ENCODE results near the gene RAB14.
"Not testable (repeated sequence)": the region's sequence is repeated elsewhere in the genome, so short reads cannot be mapped to it uniquely, and the experiment has no call there.

RAB14 gene

DNA sequence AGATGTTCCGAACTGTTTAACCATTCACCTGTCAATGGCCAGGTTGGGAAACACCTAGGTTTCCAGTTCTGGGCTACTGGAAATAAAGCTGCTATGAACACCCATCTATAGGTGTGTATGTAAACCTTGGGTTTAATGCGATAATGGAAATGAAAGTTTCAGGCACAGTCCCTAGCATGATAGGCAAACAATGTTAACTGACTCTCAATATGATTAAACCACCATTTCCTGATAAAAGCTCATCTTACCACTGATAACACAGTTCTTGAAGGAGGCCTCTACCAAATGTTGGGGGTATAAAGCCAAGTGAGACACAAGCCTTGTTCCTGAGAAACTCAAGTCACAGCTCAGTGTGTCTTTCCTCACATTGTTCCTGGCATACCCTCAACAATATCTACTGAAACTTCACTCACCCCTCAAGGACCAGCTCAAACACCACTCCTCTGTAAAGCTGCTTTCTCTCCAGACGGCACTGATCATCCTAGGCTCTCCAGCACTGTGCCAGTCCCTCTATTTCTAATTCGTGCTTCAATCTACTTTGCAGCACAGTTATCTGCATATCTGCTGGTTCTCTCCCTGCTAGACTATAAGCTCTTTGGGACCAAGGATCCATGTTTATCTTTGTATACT is 15.8 kb downstream of the RAB14 start:
- H3K27me3 ChIP-seq (ENCODE audit: insufficient read depth, low read length): no peaks in the 10 kb centered on the region
- no peak overlapping the region for H3K27ac ChIP-seq (ENCODE audit: low read length)
- H3K9ac ChIP-seq (ENCODE audit: low read depth, low read length): no peak overlapping the region
- H3K4me3 ChIP-seq (ENCODE audit: low read length): no peak overlapping the region
- no peaks in the 10 kb centered on the region for H3K4me1 ChIP-seq (ENCODE audit: insufficient read depth, low read length)
- H3K36me3 ChIP-seq (ENCODE audit: insufficient read depth, low read depth, low read length): peaks cover 50% of the 10 kb centered on the region
- H3K9me3 ChIP-seq (ENCODE audit: insufficient read depth, low read depth, low read length): no peaks in the 10 kb centered on the region

GRCh38 chr9:121185178-121185745 is 16.4 kb downstream of the RAB14 start:
- no peak overlapping the region for H3K9ac ChIP-seq (ENCODE audit: low read depth, low read length)
- peaks cover 57% of the 10 kb centered on the region for H3K36me3 ChIP-seq (ENCODE audit: insufficient read depth, low read depth, low read length)
- H3K9me3 ChIP-seq (ENCODE audit: insufficient read depth, low read depth, low read length): no peaks in the 10 kb centered on the region
- no peak overlapping the region for H3K27ac ChIP-seq (ENCODE audit: low read length)
- no peak overlapping the region for H3K4me3 ChIP-seq (ENCODE audit: low read length)
- no peaks in the 10 kb centered on the region for H3K4me1 ChIP-seq (ENCODE audit: insufficient read depth, low read length)
- H3K27me3 ChIP-seq (ENCODE audit: insufficient read depth, low read length): no peaks in the 10 kb centered on the region

GRCh38 chr9:121184463-121184862 is 17.2 kb downstream of the RAB14 start:
- no peaks in the 10 kb centered on the region for H3K9me3 ChIP-seq (ENCODE audit: insufficient read depth, low read depth, low read length)
- no peak overlapping the region for H3K4me3 ChIP-seq (ENCODE audit: low read length)
- H3K9ac ChIP-seq (ENCODE audit: low read depth, low read length): no peak overlapping the region
- H3K27me3 ChIP-seq (ENCODE audit: insufficient read depth, low read length): no peaks in the 10 kb centered on the region
- no peaks in the 10 kb centered on the region for H3K4me1 ChIP-seq (ENCODE audit: insufficient read depth, low read length)
- H3K27ac ChIP-seq (ENCODE audit: low read length): no peak overlapping the region
- H3K36me3 ChIP-seq (ENCODE audit: insufficient read depth, low read depth, low read length): peaks cover 63% of the 10 kb centered on the region

DNA sequence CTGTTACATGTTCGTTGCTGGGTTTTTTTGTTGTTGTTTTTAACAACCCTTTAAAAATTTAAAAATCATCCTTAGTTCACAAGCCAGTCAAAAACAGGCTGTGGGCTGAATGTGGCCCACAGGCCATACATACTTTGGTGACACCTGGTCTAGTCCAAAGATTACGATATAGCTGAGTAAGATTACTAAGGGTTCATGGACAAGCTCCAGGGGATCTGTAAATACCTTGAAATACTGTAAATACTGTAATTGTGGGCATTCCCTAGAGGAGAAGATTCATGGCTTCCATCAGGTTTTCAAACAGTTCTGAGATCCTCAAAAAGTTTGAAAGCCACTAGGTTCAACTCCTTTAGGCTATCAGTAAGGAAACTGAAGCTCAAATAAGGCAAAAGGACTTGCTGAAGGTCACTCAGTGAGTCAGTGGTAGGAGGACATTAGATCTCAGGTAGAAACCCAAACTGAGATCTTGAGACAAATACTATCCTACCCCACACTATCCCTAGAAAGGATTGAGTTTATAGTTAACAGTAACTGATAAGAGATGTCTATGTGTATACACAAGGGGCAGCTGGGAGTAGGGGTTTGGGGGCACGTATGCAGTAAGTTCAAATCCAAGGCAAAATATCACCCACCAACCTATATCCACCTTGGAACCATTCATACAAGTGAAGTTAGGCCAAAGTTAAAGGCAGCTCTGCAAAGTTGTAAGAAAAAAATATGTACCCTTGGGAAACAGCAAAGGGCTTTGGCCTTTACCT is 17.8 kb downstream of the RAB14 start:
- Histone ChIP-seq H3K36me3 (ENCODE audit: insufficient read depth, low read depth, low read length) (peaks cover 61% of the 10 kb centered on the region), H3K27me3 (ENCODE audit: insufficient read depth, low read length) (no peaks in the 10 kb centered on the region), H3K27ac (ENCODE audit: low read length) (no peak overlapping the region)

DNA sequence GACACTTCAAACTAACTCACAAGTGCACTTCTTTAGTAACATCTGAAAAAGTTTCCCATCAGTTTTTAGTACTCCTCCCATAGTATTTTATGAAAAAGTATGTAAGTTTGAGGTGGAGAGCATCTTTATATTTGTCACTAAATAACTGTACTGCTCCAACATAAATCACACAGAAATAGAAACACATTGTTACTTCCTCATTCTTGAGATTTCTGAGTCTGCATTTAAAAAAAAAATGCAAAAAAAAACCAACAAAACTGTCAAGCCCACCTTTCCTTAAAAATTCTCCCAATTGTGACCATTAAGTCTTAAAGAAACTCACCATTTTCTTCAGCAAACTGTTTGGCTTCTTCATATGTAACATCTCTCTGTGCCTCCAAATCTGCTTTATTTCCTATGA is 18.7 kb downstream of the RAB14 start:
- peaks cover 67% of the 10 kb centered on the region for H3K36me3 ChIP-seq (ENCODE audit: insufficient read depth, low read depth, low read length)

More for the DNA sequence above, 17.8 kb downstream of the RAB14 start:
- Histone ChIP-seq H3K9me3 (ENCODE audit: insufficient read depth, low read depth, low read length) (no peaks in the 10 kb centered on the region), H3K9ac (ENCODE audit: low read depth, low read length) (no peak overlapping the region), H3K4me3 (ENCODE audit: low read length) (no peak overlapping the region), H3K4me1 (ENCODE audit: insufficient read depth, low read length) (no peaks in the 10 kb centered on the region)

GRCh38 chr9:121182101-121182836 is 19.4 kb downstream of the RAB14 start:
- Histone ChIP-seq H3K27me3 (ENCODE audit: insufficient read depth, low read length) (no peaks in the 10 kb centered on the region), H3K9me3 (ENCODE audit: insufficient read depth, low read depth, low read length) (no peaks in the 10 kb centered on the region), H3K4me1 (ENCODE audit: insufficient read depth, low read length) (no peaks in the 10 kb centered on the region), H3K4me3 (ENCODE audit: low read length) (no peak overlapping the region), H3K27ac (ENCODE audit: low read length) (no peak overlapping the region), H3K9ac (ENCODE audit: low read depth, low read length) (no peak overlapping the region), H3K36me3 (ENCODE audit: insufficient read depth, low read depth, low read length) (peaks cover 74% of the 10 kb centered on the region)

More for the DNA sequence above, 18.7 kb downstream of the RAB14 start:
- H3K4me3 ChIP-seq (ENCODE audit: low read length): no peak overlapping the region
- no peak overlapping the region for H3K27ac ChIP-seq (ENCODE audit: low read length)
- no peaks in the 10 kb centered on the region for H3K27me3 ChIP-seq (ENCODE audit: insufficient read depth, low read length)
- no peaks in the 10 kb centered on the region for H3K9me3 ChIP-seq (ENCODE audit: insufficient read depth, low read depth, low read length)
- no peak overlapping the region for H3K9ac ChIP-seq (ENCODE audit: low read depth, low read length)
- H3K4me1 ChIP-seq (ENCODE audit: insufficient read depth, low read length): no peaks in the 10 kb centered on the region

- no peak overlapping the region for H3K27ac ChIP-seq (ENCODE audit: low read length)
- peaks cover 65% of the 10 kb centered on the region for H3K36me3 ChIP-seq (ENCODE audit: insufficient read depth, low read depth, low read length)
Observed at GRCh38 chr9:121179930-121180681, 21.6 kb downstream of the RAB14 start.

GRCh38 chr9:121179373-121179721 is 22.3 kb downstream of the RAB14 start:
- not testable (repeated sequence) for H3K27ac ChIP-seq (ENCODE audit: low read length); H3K27me3 ChIP-seq (ENCODE audit: insufficient read depth, low read length); H3K4me1 ChIP-seq (ENCODE audit: insufficient read depth, low read length); H3K9ac ChIP-seq (ENCODE audit: low read depth, low read length); H3K9me3 ChIP-seq (ENCODE audit: insufficient read depth, low read depth, low read length); H3K4me3 ChIP-seq (ENCODE audit: low read length)
- peaks cover 69% of the 10 kb centered on the region for H3K36me3 ChIP-seq (ENCODE audit: insufficient read depth, low read depth, low read length)

More at GRCh38 chr9:121179930-121180681, 21.6 kb downstream of the RAB14 start:
- Histone ChIP-seq H3K4me3 (ENCODE audit: low read length) (no peak overlapping the region), H3K9me3 (ENCODE audit: insufficient read depth, low read depth, low read length) (no peaks in the 10 kb centered on the region), H3K9ac (ENCODE audit: low read depth, low read length) (no peak overlapping the region), H3K27me3 (ENCODE audit: insufficient read depth, low read length) (no peaks in the 10 kb centered on the region), H3K4me1 (ENCODE audit: insufficient read depth, low read length) (no peaks in the 10 kb centered on the region)

DNA sequence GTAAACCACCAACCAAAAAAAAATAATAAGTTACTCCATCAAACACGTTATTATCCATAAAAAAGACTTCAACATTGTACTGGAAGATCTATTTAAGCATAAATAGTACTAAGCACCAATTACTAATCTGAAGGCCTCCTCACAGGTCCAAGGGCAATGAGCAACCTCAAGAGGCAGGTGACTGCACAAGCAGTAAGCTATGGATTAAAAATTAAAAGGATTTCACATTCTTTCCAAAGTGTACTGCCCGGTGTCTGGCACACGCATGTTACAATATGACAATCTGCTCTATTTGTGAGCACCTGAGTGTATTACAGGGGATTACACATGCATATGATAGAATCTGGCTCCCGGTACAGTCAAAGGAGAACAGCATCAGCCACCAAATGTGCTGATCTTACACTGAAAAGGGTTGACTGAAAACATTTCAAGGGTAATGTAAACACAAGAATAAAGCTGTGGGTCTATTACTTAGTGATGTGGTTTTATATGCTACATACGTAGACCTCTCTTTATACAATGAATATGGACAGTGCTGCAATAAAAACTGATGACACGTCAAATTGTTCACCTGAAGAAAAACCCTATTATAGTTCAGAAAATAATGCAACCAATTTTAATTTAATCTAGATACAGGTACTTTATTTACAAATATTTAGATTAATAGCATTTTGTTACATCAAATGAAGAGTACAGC is 22.8 kb downstream of the RAB14 start:
- Histone ChIP-seq H3K9me3 (ENCODE audit: insufficient read depth, low read depth, low read length) (no peaks in the 10 kb centered on the region), H3K36me3 (ENCODE audit: insufficient read depth, low read depth, low read length) (peaks cover 65% of the 10 kb centered on the region), H3K4me1 (ENCODE audit: insufficient read depth, low read length) (no peaks in the 10 kb centered on the region), H3K4me3 (ENCODE audit: low read length) (no peak overlapping the region), H3K27me3 (ENCODE audit: insufficient read depth, low read length) (no peaks in the 10 kb centered on the region), H3K27ac (ENCODE audit: low read length) (no peak overlapping the region), H3K9ac (ENCODE audit: low read depth, low read length) (no peak overlapping the region)

DNA sequence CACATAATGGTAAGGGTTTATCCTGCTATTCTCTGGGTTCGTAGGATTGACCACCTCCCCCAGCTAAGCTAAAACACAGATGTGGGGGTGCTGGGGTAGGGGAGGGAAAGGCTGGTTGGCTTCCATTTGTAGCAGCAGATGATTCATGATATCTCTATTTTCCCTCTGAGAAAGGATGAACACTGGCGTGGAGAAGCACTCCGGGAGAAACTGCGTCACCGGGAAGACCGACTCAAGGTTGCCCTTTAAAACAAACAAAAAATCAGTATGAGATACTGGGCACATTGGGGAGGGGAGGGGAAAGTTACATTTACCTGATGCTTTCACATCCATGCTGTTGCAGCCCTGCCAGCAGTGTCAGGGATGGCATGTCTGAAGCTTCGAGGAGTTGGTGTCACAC is 28.2 kb downstream of the RAB14 start:
- Histone ChIP-seq H3K4me1 (ENCODE audit: insufficient read depth, low read length) (no peaks in the 10 kb centered on the region), H3K9me3 (ENCODE audit: insufficient read depth, low read depth, low read length) (no peaks in the 10 kb centered on the region), H3K27me3 (ENCODE audit: insufficient read depth, low read length) (no peaks in the 10 kb centered on the region), H3K9ac (ENCODE audit: low read depth, low read length) (no peak overlapping the region), H3K27ac (ENCODE audit: low read length) (no peak overlapping the region), H3K36me3 (ENCODE audit: insufficient read depth, low read depth, low read length) (peaks cover 56% of the 10 kb centered on the region), H3K4me3 (ENCODE audit: low read length) (no peak overlapping the region)

Data from iPS-20b (cell line).